Activated T-helper 9 cell treated with anti-CD3 and anti-CD28 coated beads, Interleukin-2, amount 50 U/mL, for 16 hours (primary cell): ENCODE data around the gene AP5B1.

ENCODE experiments used
- DNase-seq: peaks from one replicate; pipeline ENCODE4 v3.0.0-alpha.2; 2020; ENCODE audit warnings: low read depth

The AP5B1 gene

GRCh38 chr11:65801153-65801987, 20.6 kb upstream of the AP5B1 start:
- DNase-seq = no peak

GRCh38 chr11:65798882-65799281, 18.1 kb upstream of the AP5B1 start:
- no peak for DNase-seq

GRCh38 chr11:65797711-65798110, 16.9 kb upstream of the AP5B1 start:
- DNase-seq = no peak

- DNase-seq = no peak
Observed at GRCh38 chr11:65796726-65797601, 16.2 kb upstream of the AP5B1 start.

GRCh38 chr11:65794570-65795510, 14.1 kb upstream of the AP5B1 start:
- DNase-seq = no peak

GRCh38 chr11:65793625-65794400, 13.0 kb upstream of the AP5B1 start:
- no peak for DNase-seq

- DNase-seq = no peak
Observed at GRCh38 chr11:65793144-65793581, 12.4 kb upstream of the AP5B1 start.

GRCh38 chr11:65792456-65792855, 11.7 kb upstream of the AP5B1 start:
- DNase-seq = no peak

GRCh38 chr11:65791719-65792213, 11.0 kb upstream of the AP5B1 start:
- peak; percentile 53 for DNase-seq

- no peak for DNase-seq
Observed at GRCh38 chr11:65790902-65791650, 10.3 kb upstream of the AP5B1 start.

- no peak for DNase-seq
Observed at GRCh38 chr11:65790104-65790901, 9.5 kb upstream of the AP5B1 start.

GRCh38 chr11:65789230-65790103, 8.7 kb upstream of the AP5B1 start:
- no peak for DNase-seq

- no peak for DNase-seq
Observed at GRCh38 chr11:65788821-65789220, 8.0 kb upstream of the AP5B1 start.

GRCh38 chr11:65787649-65788622, 7.2 kb upstream of the AP5B1 start:
- no peak for DNase-seq

GRCh38 chr11:65786786-65787636, 6.2 kb upstream of the AP5B1 start, which contains the start of gene OVOL1:
OVOL1 (plus strand) TSS chr11:65787063; CDS start chr11:65787374, 311 bp downstream.
- DNase-seq = no peak
